Neural progenitor cell (in vitro differentiated cells): Measurements from ENCODE around the gene NR1H3.

Source experiments
- CTCF ChIP-seq: fragments of 200-600 bp; sonication (generic); IDR thresholded peaks from 2 replicates; pipeline ENCODE4 v1.5.1; 2017; ENCODE audit warnings: antibody characterized with exemption, mild to moderate bottlenecking
- EZH2phosphoT487 ChIP-seq: fragments of 200-600 bp; sonication (generic); IDR thresholded peaks from 2 replicates; pipeline ENCODE4 v1.6.1; 2017; ENCODE audit warnings: antibody characterized with exemption

GRCh38 chr11:47284151-47284550 is 26.4 kb downstream of the NR1H3 start:
- no peak for TF ChIP-seq CTCF
- no peak for TF ChIP-seq EZH2phosphoT487
